Lung (tissue), 12 donors: ENCODE measurements around the gene NTM. TPM values are rescaled to one million over a fixed set of nuclear protein-coding genes. Genes with fewer than 3 reads are reported as not detected.

ENCODE experiments used
- ATAC-seq: fragments of 200-7000 bp; cut with Tn5 transposase; one replicate; pipeline ENCODE4 v1.9.1; 2020; ENCODE audit warnings: moderate number of reproducible peaks; ENCODE audit not compliant: insufficient read depth, low FRiP score
- DNase-seq, 3 donors: peaks; one replicate each; pipeline ENCODE4 v3.0.0-alpha.2; 2013 to 2017
- H3K27ac ChIP-seq, 2 donors: one replicate each; pipeline ENCODE4 v1.5.1; 2013; ENCODE audit warnings: mild to moderate bottlenecking in 2 of 2, moderate library complexity in 2 of 2, control low read depth in 1 of 2, inconsistent platforms in 1 of 2, low read depth in 1 of 2, low read length in 1 of 2
- H3K27me3 ChIP-seq, 3 donors: one replicate each; pipeline ENCODE4 v1.5.1; 2013; ENCODE audit warnings: low read length in 2 of 3; ENCODE audit not compliant: control insufficient read depth in 3 of 3, insufficient read depth in 3 of 3
- H3K36me3 ChIP-seq, 4 donors: one replicate each; pipeline ENCODE4 v1.5.1; 2013; ENCODE audit warnings: low read length in 4 of 4, mild to moderate bottlenecking in 1 of 4, moderate library complexity in 1 of 4; ENCODE audit not compliant: control insufficient read depth in 4 of 4, insufficient read depth in 4 of 4
- H3K4me1 ChIP-seq, 5 donors: one replicate each; pipeline ENCODE4 v1.5.1; 2013; ENCODE audit warnings: low read length in 5 of 5, mild to moderate bottlenecking in 2 of 5, moderate library complexity in 1 of 5; ENCODE audit not compliant: control insufficient read depth in 5 of 5, insufficient read depth in 5 of 5
- H3K4me3 ChIP-seq: one replicate; pipeline ENCODE4 v1.5.1; 2013; ENCODE audit warnings: mild to moderate bottlenecking, control low read depth, moderate library complexity
- H3K9ac ChIP-seq, 2 donors: one replicate each; pipeline ENCODE4 v1.5.1; 2013; ENCODE audit warnings: low read length in 2 of 2, control low read depth in 1 of 2; ENCODE audit not compliant: insufficient read depth in 1 of 2
- H3K9me3 ChIP-seq, 4 donors: one replicate each; pipeline ENCODE4 v1.5.1; 2013; ENCODE audit warnings: low read length in 3 of 4, mild to moderate bottlenecking in 1 of 4, moderate library complexity in 1 of 4; ENCODE audit not compliant: control insufficient read depth in 4 of 4, insufficient read depth in 3 of 4
- CTCF ChIP-seq: IDR thresholded peaks from 2 replicates; pipeline ENCODE4 v1.5.1; 2012; ENCODE audit warnings: mild to moderate bottlenecking; ENCODE audit errors: control extremely low read depth, extremely low read depth
- WGBS, 2 donors: extraction: QIAGEN DNeasy Blood & Tissue Kit; methylation state at CpG; one replicate each; pipeline ENCODE4 v1.1.7; 2013; 5-methylcytosine and 5-hydroxymethylcytosine counted together
- polyA plus RNA-seq, 2 donors: library from polyadenylated mRNA; stranded (reverse); fragments of 200-250 nt; gene quantifications; one replicate each; pipeline ENCODE4 v1.2.1, GENCODE V29; 2013
- total RNA-seq, 2 donors: library from RNA; depleted of rRNA in 1 of 2; stranded (reverse); fragments of >200 nt in 1 of 2; gene quantifications; one replicate each; pipeline ENCODE4 v1.2.1, GENCODE V29; 2014 to 2021
- donor health status: control.
- donor health status: control.
- donor health status: Bipolar disorder and iron deficiency.
- donor health status: healthy.
- donor health status: DM: yes; HTN: yes; CAD: no.

Gene NTM
- total and polyA plus RNA-seq, 4 donors: 0.39 to 30.9 (median 7.2) TPM

DNA sequence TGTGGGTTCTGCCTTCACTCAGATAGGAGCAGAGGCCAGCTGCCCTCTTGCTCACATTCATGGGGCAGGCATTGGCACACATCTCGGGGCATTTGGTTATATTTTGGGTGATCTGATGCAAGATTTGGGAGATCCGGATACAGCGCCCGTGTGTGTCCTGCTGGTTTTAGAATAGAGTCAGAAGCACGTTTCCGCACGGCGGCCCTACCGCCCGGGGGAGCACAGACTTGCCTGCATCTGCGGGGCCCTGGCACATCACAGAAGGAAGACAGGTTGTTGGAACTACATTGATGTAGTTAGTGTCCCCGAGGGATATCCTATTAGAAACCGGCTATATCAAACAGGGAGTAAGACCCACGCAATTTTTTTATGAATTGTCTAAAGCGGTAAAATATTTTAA is 982.8 kb downstream of the NTM start:
- ATAC-seq: no peak
- 95% methylated on average over 15 of the region's 15 CpGs for WGBS, 2 donors
- TF ChIP-seq CTCF: no peak
- Histone ChIP-seq H3K9me3 (peaks cover 0 to 2% (median 0%) of the 10 kb centered on the region in 4 donors), H3K27me3 (no peaks in the 10 kb centered on the region), H3K4me1 (no peaks in the 10 kb centered on the region), H3K36me3 (no peaks in the 10 kb centered on the region), H3K4me3 (no peak overlapping the region), H3K27ac (no peak overlapping the region), H3K9ac (no peak overlapping the region)
- no peak for DNase-seq

DNA sequence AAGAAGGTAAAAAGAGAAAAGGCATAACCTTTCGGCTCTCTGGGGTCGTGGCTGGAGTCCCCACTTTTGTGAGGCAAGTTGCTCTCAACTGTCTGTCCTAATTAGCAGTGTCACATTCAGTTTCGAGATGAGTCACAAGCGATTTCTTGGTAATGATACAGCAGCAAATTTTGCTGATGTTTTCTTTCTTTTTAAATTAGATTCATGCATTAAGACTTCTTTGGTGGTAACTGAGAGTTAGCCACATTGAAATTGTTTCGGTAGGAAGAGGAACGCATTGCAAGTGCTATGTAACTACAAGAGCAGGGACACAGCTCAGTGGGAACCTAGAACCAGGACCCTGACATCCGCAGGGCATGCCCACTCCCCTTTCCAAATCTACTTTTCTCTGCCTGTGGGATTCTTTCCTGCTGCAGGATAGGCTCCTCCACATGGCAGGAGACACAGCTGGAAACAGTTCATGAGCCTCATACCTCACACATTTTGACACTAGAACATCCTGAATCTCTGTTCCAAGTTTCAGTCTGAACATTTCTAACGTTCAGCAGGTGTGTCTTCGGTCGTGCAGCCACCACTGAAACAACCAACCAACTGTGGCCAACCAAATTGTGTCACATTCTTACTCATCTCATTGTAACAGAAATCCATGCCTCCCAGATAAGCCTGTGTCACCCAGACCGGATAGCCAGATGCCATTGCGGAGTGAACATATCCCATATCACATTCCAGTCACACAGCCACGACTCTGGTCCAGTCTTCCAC is 987.6 kb downstream of the NTM start:
- Histone ChIP-seq H3K9me3 (peaks cover 0 to 3% (median 0%) of the 10 kb centered on the region in 4 donors), H3K4me1 (no peaks in the 10 kb centered on the region), H3K4me3 (no peak overlapping the region), H3K27me3 (no peaks in the 10 kb centered on the region), H3K9ac (no peak overlapping the region), H3K27ac (no peak overlapping the region), H3K36me3 (no peaks in the 10 kb centered on the region)
- 82 to 84% methylated on average over 13 of the region's 13 CpGs for WGBS, 2 donors
- DNase-seq (no peak), ATAC-seq (no peak)
- TF ChIP-seq CTCF: no peak

- no peak overlapping the region for H3K27ac ChIP-seq
- no peaks in the 10 kb centered on the region for H3K27me3 ChIP-seq
- no peak overlapping the region for H3K4me3 ChIP-seq
- WGBS, 2 donors: 73 to 76% methylated on average over 4 of the region's 4 CpGs
- no peaks in the 10 kb centered on the region for H3K4me1 ChIP-seq
- no peak overlapping the region for H3K9ac ChIP-seq
- ATAC-seq (no peak), DNase-seq (no peak)
- H3K9me3 ChIP-seq: peaks cover 0 to 3% (median 0%) of the 10 kb centered on the region in 4 donors
- no peak for TF ChIP-seq CTCF
- H3K36me3 ChIP-seq: no peaks in the 10 kb centered on the region
Observed at GRCh38 chr11:132358573-132358953, 988.1 kb downstream of the NTM start.
